GM12873 (cell line): ENCODE results near the gene SHISA3.

Experiments used
- CTCF ChIP-seq: IDR thresholded peaks from 2 replicates; pipeline ENCODE4 v1.5.1; 2012; ENCODE audit warnings: low read depth, mild to moderate bottlenecking, moderate library complexity, low read length, control low read depth; ENCODE audit not compliant: insufficient read depth; ENCODE audit errors: missing control alignments

SHISA3 gene

GRCh38 chr4:42445038-42445437, 47.8 kb downstream of the SHISA3 start:
- no peak for TF ChIP-seq CTCF

- TF ChIP-seq CTCF = no peak
These were observed 49.5 kb downstream of the SHISA3 start for GRCh38 chr4:42446823-42447222.
